ENCODE data around the gene VSTM4.

GRCh38 chr10:49149881-49150280, 34.6 kb upstream of the VSTM4 start:
- no peak for TF ChIP-seq RXRA (IDR thresholded peaks at IDR 0.05; ENCODE audit: borderline replicate concordance, low read depth)
- no peak for TF ChIP-seq REST (IDR thresholded peaks at IDR 0.05; ENCODE audit: low read depth, low read length)
- TF ChIP-seq FOXM1 (IDR thresholded peaks at IDR 0.05; ENCODE audit: low read depth), result no peak
- no peak for TF ChIP-seq CTCF (IDR thresholded peaks at IDR 0.05)
- TF ChIP-seq EZH2phosphoT487 (IDR thresholded peaks at IDR 0.05; ENCODE audit: borderline replicate concordance, low read depth), result no peak
- TF ChIP-seq NRF1 (IDR thresholded peaks at IDR 0.05; ENCODE audit: low read depth, low read length), result no peak
- TF ChIP-seq USF2 (IDR thresholded peaks at IDR 0.05; ENCODE audit: borderline replicate concordance, low read depth, low read length), result no peak
- TF ChIP-seq TEAD4 (IDR thresholded peaks at IDR 0.05; ENCODE audit: borderline replicate concordance, insufficient read depth), result no peak
- TF ChIP-seq GABPA (IDR thresholded peaks at IDR 0.05; ENCODE audit: low read depth), result no peak
- no peak for TF ChIP-seq JUND (IDR thresholded peaks at IDR 0.05)
- no peak for TF ChIP-seq MAX (IDR thresholded peaks at IDR 0.05; ENCODE audit: low read depth)
- TF ChIP-seq ZBTB33 (IDR thresholded peaks at IDR 0.05; ENCODE audit: borderline replicate concordance, low read depth), result no peak
- no peak for TF ChIP-seq TAF1 (IDR thresholded peaks at IDR 0.05; ENCODE audit: borderline replicate concordance, low read depth, low read length)
- TF ChIP-seq POLR2AphosphoS5 (IDR thresholded peaks at IDR 0.05; ENCODE audit: low read depth, low read length), result no peak
